ENCODE data around the gene ZFP1.

Gene ZFP1

DNA sequence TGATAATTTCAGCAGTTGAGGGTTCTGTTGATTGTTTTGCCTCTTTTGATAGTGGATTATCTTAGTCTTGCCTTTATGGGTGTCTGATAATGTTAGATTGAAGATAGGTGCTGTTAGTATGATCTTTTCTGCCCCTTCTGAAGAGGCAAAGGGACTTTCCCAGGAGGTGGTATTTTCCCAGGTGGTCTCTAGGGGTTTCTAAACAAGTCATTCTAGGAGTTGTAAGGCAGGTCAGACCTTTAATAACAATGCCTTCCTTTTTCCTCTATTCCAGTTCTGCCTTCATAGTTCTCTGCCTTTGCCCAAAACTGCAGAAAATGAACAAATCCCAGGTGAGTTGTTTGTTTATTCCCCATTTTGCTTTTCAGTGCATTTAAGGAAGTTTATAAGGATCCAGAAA, 4.3 kb downstream of the ZFP1 start:
- peaks cover 0 to 4% of the 10 kb centered on the region in 2 donors for H3K4me1 ChIP-seq (ENCODE audit: control insufficient read depth in 2 of 2, insufficient read depth in 2 of 2, low read length in 2 of 2)
- no peaks in the 10 kb centered on the region for H3K9me3 ChIP-seq (ENCODE audit: control insufficient read depth in 2 of 2, low read length in 2 of 2)
- no peak overlapping the region for H3K27ac ChIP-seq (ENCODE audit: low read depth in 2 of 2, low read length in 2 of 2)
- H3K27me3 ChIP-seq (ENCODE audit: control insufficient read depth in 2 of 2, insufficient read depth in 2 of 2, low read length in 2 of 2) = no peaks in the 10 kb centered on the region
- H3K4me3 ChIP-seq (ENCODE audit: low read length in 2 of 2) = no peak overlapping the region
- H3K36me3 ChIP-seq (ENCODE audit: control insufficient read depth in 2 of 2, insufficient read depth in 2 of 2, low read length in 2 of 2) = peaks cover 0 to 8% of the 10 kb centered on the region in 2 donors
- no peak overlapping the region for H3K9ac ChIP-seq (ENCODE audit: low read depth in 1 of 2, low read length in 2 of 2)

DNA sequence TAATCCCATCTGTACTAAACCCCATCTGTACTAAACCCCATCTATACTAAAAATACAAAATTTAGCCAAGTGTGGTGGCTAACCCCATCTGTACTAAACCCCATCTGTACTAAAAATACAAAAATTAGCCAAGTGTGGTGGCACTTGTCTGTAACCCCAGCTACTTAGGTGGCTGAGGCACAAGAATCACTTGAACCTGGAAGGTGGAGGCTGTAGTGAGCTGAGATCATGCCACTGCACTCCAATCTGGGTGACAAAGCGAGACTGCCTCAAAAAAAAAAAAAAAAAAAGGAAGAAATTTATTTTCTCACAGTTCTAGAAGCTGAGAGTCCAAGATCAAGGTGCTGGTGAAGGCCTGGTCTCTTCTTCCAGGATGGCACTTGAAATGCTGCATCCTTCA, 12.1 kb downstream of the ZFP1 start:
- Histone ChIP-seq H3K27ac (ENCODE audit: low read depth in 2 of 2, low read length in 2 of 2) (no peak overlapping the region), H3K9ac (ENCODE audit: low read depth in 1 of 2, low read length in 2 of 2) (no peak overlapping the region), H3K27me3 (ENCODE audit: control insufficient read depth in 2 of 2, insufficient read depth in 2 of 2, low read length in 2 of 2) (no peaks in the 10 kb centered on the region), H3K9me3 (ENCODE audit: control insufficient read depth in 2 of 2, low read length in 2 of 2) (no peaks in the 10 kb centered on the region), H3K4me1 (ENCODE audit: control insufficient read depth in 2 of 2, insufficient read depth in 2 of 2, low read length in 2 of 2) (no peaks in the 10 kb centered on the region), H3K4me3 (ENCODE audit: low read length in 2 of 2) (no peak overlapping the region), H3K36me3 (ENCODE audit: control insufficient read depth in 2 of 2, insufficient read depth in 2 of 2, low read length in 2 of 2) (no peaks in the 10 kb centered on the region)

DNA sequence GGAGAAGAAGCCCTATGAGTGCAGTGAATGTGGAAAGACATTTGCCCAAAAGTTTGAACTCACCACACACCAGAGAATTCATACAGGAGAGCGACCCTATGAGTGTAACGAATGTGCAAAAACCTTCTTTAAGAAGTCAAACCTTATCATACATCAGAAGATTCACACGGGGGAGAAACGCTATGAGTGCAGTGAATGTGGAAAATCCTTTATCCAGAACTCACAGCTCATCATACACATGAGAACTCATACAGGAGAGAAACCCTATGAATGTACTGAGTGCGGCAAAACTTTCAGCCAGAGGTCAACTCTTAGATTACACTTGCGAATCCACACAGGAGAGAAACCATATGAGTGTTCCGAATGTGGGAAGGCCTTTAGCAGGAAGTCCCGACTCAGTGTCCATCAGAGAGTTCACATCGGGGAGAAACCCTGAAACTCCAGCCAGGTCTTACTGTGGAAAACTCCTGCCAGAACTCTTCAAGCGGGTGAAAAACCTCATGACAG, 21.6 kb downstream of the ZFP1 start:
- H3K27me3 ChIP-seq (ENCODE audit: control insufficient read depth in 2 of 2, insufficient read depth in 2 of 2, low read length in 2 of 2) = no peaks in the 10 kb centered on the region
- peaks cover 39 to 42% of the 10 kb centered on the region in 2 donors for H3K36me3 ChIP-seq (ENCODE audit: control insufficient read depth in 2 of 2, insufficient read depth in 2 of 2, low read length in 2 of 2)
- no peak overlapping the region for H3K9ac ChIP-seq (ENCODE audit: low read depth in 1 of 2, low read length in 2 of 2)
- H3K4me3 ChIP-seq (ENCODE audit: low read length in 2 of 2) = no peak overlapping the region
- H3K4me1 ChIP-seq (ENCODE audit: control insufficient read depth in 2 of 2, insufficient read depth in 2 of 2, low read length in 2 of 2) = no peaks in the 10 kb centered on the region
- no peak overlapping the region for H3K27ac ChIP-seq (ENCODE audit: low read depth in 2 of 2, low read length in 2 of 2)
- peaks cover 36 to 40% of the 10 kb centered on the region in 2 donors for H3K9me3 ChIP-seq (ENCODE audit: control insufficient read depth in 2 of 2, low read length in 2 of 2)

DNA sequence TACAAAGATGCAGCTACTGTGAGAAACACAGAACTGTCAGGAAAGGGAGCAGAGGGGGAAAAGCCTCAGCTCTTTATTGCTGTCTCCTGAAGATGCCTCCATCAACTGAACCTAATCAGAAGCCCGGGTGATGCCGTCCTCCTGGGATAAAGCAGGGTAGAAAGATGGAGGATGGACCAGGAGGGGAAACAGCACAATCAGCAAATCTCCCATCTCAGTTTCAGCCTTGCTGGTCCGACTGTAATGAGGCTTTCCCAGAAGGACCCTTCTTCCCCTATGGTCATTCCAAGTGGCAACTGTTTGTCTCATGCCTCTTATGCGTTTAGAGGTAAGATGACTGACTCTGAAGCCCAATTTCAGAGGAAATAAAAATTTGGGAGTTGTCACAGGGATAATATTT, 24.3 kb downstream of the ZFP1 start:
- Histone ChIP-seq H3K4me3 (ENCODE audit: low read length in 2 of 2) (no peak overlapping the region), H3K9me3 (ENCODE audit: control insufficient read depth in 2 of 2, low read length in 2 of 2) (peaks cover 36 to 43% of the 10 kb centered on the region in 2 donors), H3K4me1 (ENCODE audit: control insufficient read depth in 2 of 2, insufficient read depth in 2 of 2, low read length in 2 of 2) (no peaks in the 10 kb centered on the region), H3K36me3 (ENCODE audit: control insufficient read depth in 2 of 2, insufficient read depth in 2 of 2, low read length in 2 of 2) (peaks cover 28 to 32% of the 10 kb centered on the region in 2 donors), H3K27ac (ENCODE audit: low read depth in 2 of 2, low read length in 2 of 2) (no peak overlapping the region), H3K27me3 (ENCODE audit: control insufficient read depth in 2 of 2, insufficient read depth in 2 of 2, low read length in 2 of 2) (no peaks in the 10 kb centered on the region), H3K9ac (ENCODE audit: low read depth in 1 of 2, low read length in 2 of 2) (no peak overlapping the region)

DNA sequence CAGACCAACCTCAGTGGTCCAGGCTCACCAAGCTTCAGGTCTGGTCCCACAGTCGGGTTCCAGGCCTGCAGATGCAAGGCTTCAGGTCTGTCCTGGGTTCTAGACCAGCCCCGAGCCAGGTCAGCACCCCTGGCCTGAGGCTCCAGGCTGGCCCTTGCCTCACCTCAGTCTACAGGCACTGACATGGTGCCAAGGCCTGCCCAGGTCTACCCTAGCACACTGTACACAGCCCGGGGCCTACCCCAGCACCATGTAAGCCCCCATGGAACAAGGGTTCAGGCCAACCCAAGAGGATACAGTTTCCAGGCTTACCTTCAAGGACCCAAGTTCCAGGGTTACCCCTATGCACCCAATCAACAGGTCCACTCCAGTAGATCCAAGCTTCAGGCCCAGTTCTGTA, 26.8 kb downstream of the ZFP1 start:
- H3K9me3 ChIP-seq (ENCODE audit: control insufficient read depth in 2 of 2, low read length in 2 of 2) = peaks cover 22 to 25% of the 10 kb centered on the region in 2 donors
- H3K9ac ChIP-seq (ENCODE audit: low read depth in 1 of 2, low read length in 2 of 2) = no peak overlapping the region
- no peak overlapping the region for H3K4me3 ChIP-seq (ENCODE audit: low read length in 2 of 2)
- H3K36me3 ChIP-seq (ENCODE audit: control insufficient read depth in 2 of 2, insufficient read depth in 2 of 2, low read length in 2 of 2) = peaks cover 7 to 10% of the 10 kb centered on the region in 2 donors
- H3K4me1 ChIP-seq (ENCODE audit: control insufficient read depth in 2 of 2, insufficient read depth in 2 of 2, low read length in 2 of 2) = no peaks in the 10 kb centered on the region
- H3K27ac ChIP-seq (ENCODE audit: low read depth in 2 of 2, low read length in 2 of 2) = no peak overlapping the region
- H3K27me3 ChIP-seq (ENCODE audit: control insufficient read depth in 2 of 2, insufficient read depth in 2 of 2, low read length in 2 of 2) = no peaks in the 10 kb centered on the region

DNA sequence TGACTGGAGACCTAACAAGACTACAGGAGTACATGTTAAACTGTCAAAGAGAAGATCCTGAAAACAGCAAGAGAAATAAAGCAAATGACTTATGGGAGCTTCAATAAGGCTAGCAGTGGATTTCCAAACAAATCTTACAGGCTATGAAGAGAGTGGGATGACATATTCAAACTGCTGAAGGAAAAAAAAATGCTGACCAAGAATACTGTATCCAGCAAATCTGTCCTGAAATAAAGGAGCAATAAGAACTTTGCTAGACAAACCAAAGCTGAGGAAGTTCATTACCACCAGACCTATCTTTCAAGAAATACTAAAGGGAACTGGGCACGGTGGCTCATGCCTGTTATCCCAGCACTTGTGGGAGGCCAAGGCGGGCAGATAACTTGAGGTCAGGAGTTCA, 28.6 kb downstream of the ZFP1 start:
- Histone ChIP-seq H3K4me3 (ENCODE audit: low read length in 2 of 2) (no peak overlapping the region), H3K9me3 (ENCODE audit: control insufficient read depth in 2 of 2, low read length in 2 of 2) (peaks cover 13 to 15% of the 10 kb centered on the region in 2 donors), H3K9ac (ENCODE audit: low read depth in 1 of 2, low read length in 2 of 2) (no peak overlapping the region), H3K27ac (ENCODE audit: low read depth in 2 of 2, low read length in 2 of 2) (no peak overlapping the region), H3K27me3 (ENCODE audit: control insufficient read depth in 2 of 2, insufficient read depth in 2 of 2, low read length in 2 of 2) (no peaks in the 10 kb centered on the region), H3K4me1 (ENCODE audit: control insufficient read depth in 2 of 2, insufficient read depth in 2 of 2, low read length in 2 of 2) (no peaks in the 10 kb centered on the region), H3K36me3 (ENCODE audit: control insufficient read depth in 2 of 2, insufficient read depth in 2 of 2, low read length in 2 of 2) (no peaks in the 10 kb centered on the region)

DNA sequence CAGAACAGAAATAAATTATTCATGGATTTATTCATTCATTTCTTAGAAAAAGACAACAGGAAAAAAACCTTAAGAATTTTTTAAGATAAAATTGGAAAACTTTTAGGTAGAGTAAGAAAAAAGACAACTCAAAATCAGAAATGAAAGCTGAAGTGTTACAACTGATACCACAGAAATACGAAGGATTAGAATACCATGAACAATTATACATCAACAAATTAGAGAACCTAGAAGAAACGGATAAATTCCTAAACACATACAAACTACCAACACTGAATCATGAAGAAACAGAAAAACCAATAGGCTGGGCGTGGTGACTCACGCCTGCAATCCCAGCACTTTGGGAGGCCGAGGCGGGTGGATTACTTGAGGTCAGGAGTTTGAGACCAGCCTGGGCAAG, 30.9 kb downstream of the ZFP1 start:
- Histone ChIP-seq H3K4me1 (ENCODE audit: control insufficient read depth in 2 of 2, insufficient read depth in 2 of 2, low read length in 2 of 2) (no peaks in the 10 kb centered on the region), H3K9ac (ENCODE audit: low read depth in 1 of 2, low read length in 2 of 2) (no peak overlapping the region), H3K27ac (ENCODE audit: low read depth in 2 of 2, low read length in 2 of 2) (no peak overlapping the region), H3K27me3 (ENCODE audit: control insufficient read depth in 2 of 2, insufficient read depth in 2 of 2, low read length in 2 of 2) (no peaks in the 10 kb centered on the region), H3K9me3 (ENCODE audit: control insufficient read depth in 2 of 2, low read length in 2 of 2) (peaks cover 4 to 9% of the 10 kb centered on the region in 2 donors), H3K36me3 (ENCODE audit: control insufficient read depth in 2 of 2, insufficient read depth in 2 of 2, low read length in 2 of 2) (no peaks in the 10 kb centered on the region), H3K4me3 (ENCODE audit: low read length in 2 of 2) (no peak overlapping the region)

DNA sequence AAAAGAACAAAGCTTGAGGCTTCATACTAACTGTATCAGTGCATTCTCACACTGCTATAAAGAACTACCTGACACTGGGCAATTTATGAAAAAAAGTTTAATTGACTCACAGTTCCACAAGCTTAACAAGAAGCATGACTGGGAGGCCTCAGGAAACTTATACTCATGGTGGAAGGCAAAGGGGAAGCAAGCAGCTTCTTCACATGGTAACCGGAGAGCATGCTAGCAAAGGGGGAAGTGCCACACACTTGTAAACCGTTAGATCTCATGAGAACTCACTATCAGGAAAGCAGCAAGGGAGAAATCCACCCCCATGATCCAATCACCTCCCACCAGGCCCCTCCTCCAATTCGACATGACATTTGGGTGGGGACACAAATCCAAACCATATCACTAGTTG, 33.3 kb downstream of the ZFP1 start:
- no peaks in the 10 kb centered on the region for H3K4me1 ChIP-seq (ENCODE audit: control insufficient read depth in 2 of 2, insufficient read depth in 2 of 2, low read length in 2 of 2)
- H3K27me3 ChIP-seq (ENCODE audit: control insufficient read depth in 2 of 2, insufficient read depth in 2 of 2, low read length in 2 of 2) = no peaks in the 10 kb centered on the region
- H3K9ac ChIP-seq (ENCODE audit: low read depth in 1 of 2, low read length in 2 of 2) = no peak overlapping the region
- H3K9me3 ChIP-seq (ENCODE audit: control insufficient read depth in 2 of 2, low read length in 2 of 2) = peaks cover under 1 to 5% of the 10 kb centered on the region in 2 donors
- H3K27ac ChIP-seq (ENCODE audit: low read depth in 2 of 2, low read length in 2 of 2) = no peak overlapping the region
- H3K36me3 ChIP-seq (ENCODE audit: control insufficient read depth in 2 of 2, insufficient read depth in 2 of 2, low read length in 2 of 2) = no peaks in the 10 kb centered on the region
- H3K4me3 ChIP-seq (ENCODE audit: low read length in 2 of 2) = no peak overlapping the region

DNA sequence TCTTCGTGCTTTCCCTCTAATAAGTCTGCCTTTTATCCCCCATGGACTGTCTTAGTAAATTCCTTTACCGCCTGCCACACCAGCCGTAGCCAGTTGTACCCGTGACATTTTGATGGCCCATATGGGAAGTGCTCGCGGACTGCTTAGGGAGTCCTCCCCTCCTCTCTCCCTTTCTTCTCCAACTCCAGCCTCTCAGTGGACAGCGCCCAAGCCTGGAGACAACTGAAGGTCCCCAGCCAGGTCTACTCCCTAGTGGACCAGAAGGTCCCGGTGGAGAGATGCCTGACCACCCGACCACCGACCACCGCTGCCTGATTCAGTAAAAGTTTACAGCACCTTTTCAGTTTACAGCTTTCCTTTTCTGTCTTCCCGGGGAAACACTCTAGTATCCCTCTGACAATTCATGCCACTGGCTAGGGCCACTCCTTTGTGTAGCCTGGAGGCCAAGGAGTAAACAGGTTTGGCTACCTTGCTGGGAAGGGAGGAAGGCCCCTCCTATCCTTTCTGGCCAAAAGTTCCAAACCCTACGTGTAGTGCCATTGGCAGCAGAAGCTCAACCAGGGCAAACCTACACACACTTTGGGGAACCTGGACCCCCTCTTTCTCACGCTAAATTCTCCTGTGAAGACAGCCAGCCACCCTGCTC, 40.6 kb downstream of the ZFP1 start:
- Histone ChIP-seq H3K9ac (ENCODE audit: low read depth in 1 of 2, low read length in 2 of 2) (no peak overlapping the region), H3K27ac (ENCODE audit: low read depth in 2 of 2, low read length in 2 of 2) (no peak overlapping the region), H3K4me3 (ENCODE audit: low read length in 2 of 2) (no peak overlapping the region), H3K4me1 (ENCODE audit: control insufficient read depth in 2 of 2, insufficient read depth in 2 of 2, low read length in 2 of 2) (peaks cover 3 to 13% of the 10 kb centered on the region in 2 donors), H3K27me3 (ENCODE audit: control insufficient read depth in 2 of 2, insufficient read depth in 2 of 2, low read length in 2 of 2) (no peaks in the 10 kb centered on the region), H3K9me3 (ENCODE audit: control insufficient read depth in 2 of 2, low read length in 2 of 2) (no peaks in the 10 kb centered on the region), H3K36me3 (ENCODE audit: control insufficient read depth in 2 of 2, insufficient read depth in 2 of 2, low read length in 2 of 2) (no peaks in the 10 kb centered on the region)

DNA sequence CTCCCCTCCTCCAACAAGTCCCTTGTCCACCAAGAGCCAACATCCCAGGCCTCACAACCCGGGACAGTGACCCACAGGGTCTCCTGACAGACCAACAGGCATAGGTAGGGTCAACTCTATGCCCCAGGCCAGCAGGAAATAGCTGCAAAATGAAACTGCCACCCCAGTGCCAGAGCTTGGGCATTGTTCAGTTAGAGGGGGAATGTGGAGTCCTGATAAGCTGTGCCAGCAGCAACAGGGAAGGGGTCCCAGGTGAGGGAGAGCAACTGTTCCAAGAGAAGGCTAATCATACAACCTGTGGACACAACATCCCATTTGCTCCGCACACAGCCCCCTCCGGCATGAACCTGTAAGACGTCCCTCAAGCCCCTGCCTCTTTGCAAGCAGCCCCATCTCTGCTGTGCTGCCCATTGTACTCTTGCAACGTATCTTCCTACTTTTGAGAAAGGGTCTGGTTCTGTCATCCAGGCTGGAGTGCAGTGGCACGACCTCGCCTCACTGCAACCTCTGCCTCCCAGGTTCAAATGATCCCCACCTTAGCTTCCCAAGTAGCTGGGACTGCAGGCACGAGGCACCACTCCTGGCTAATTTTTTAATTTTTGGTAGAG, 41.4 kb downstream of the ZFP1 start:
- Histone ChIP-seq H3K27me3 (ENCODE audit: control insufficient read depth in 2 of 2, insufficient read depth in 2 of 2, low read length in 2 of 2) (no peaks in the 10 kb centered on the region), H3K4me1 (ENCODE audit: control insufficient read depth in 2 of 2, insufficient read depth in 2 of 2, low read length in 2 of 2) (peaks cover 3 to 13% of the 10 kb centered on the region in 2 donors), H3K27ac (ENCODE audit: low read depth in 2 of 2, low read length in 2 of 2) (no peak overlapping the region)

More for the DNA sequence above, 41.4 kb downstream of the ZFP1 start:
- no peak overlapping the region for H3K4me3 ChIP-seq (ENCODE audit: low read length in 2 of 2)
- no peak overlapping the region for H3K9ac ChIP-seq (ENCODE audit: low read depth in 1 of 2, low read length in 2 of 2)
- H3K36me3 ChIP-seq (ENCODE audit: control insufficient read depth in 2 of 2, insufficient read depth in 2 of 2, low read length in 2 of 2) = no peaks in the 10 kb centered on the region
- H3K9me3 ChIP-seq (ENCODE audit: control insufficient read depth in 2 of 2, low read length in 2 of 2) = no peaks in the 10 kb centered on the region

Data from mucosa of rectum (tissue), 2 donors.